HS-27A (cell line): ENCODE measurements around the gene SPINT2.

Experiments used
- DNase-seq: peaks from one replicate; pipeline ENCODE4 v3.0.0-alpha.2; 2012; ENCODE audit warnings: low read depth, missing footprints

SPINT2 gene

DNA sequence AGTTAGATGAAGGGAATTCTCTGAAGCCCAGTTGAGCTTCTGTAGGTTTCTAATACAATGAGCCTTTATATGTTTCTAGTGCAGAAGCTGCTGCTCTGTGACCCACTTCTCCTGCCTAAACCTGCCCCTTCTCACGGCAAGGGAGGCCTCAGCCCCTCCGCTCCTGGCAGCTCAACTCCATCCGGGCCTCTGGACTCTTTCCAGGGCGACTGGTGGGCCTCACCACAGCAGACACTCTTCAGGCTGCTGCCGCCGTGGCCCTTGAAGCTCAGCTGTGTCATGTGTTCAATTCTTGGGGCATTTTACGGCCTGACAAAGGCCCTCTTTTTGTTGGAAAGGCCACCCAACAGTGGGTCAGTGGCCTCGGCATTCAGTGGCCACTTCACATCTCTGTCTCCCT lies 29.7 kb downstream of the SPINT2 start:
- DNase-seq = no peak

DNA sequence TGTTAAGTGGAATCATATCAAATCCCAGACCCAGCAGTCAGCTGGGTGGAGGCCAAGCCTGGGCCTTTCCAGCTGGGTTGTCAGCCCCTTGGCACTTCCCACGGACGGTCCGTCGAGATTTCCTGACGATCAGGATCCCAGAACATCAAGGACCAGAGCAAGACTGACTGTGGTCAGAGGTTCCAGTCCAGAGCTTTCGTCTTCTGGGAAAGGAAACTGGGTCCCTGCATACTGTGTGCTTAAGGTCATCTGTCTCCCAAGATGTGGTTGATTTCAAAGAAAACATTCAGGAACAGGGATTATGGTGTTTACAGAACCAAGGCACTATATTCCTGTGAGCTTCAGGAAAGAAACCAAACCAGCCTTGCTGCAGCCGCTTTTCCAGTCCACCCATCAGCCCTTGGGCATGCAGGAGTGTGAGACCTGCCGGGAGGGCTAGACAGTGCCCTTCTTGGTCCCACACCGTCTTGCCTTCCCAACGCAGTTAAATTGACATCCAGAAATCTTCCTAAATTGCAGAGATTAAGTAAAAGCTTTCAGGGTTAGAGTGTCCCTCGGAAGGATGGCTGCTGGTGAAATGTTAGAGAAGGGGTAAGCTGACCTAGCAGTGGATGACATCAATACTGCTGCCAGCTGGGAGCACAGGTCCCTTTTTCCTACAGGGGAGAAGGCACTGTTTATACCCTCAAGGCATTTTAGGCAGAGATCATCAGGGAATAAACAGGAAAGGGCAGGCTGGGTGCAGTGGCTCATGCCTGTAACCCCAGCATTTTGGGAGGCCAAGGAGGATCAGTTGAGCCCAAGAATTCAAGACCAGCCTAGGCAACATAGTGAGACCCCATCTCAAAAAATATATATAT lies 34.7 kb downstream of the SPINT2 start:
- no peak for DNase-seq

DNA sequence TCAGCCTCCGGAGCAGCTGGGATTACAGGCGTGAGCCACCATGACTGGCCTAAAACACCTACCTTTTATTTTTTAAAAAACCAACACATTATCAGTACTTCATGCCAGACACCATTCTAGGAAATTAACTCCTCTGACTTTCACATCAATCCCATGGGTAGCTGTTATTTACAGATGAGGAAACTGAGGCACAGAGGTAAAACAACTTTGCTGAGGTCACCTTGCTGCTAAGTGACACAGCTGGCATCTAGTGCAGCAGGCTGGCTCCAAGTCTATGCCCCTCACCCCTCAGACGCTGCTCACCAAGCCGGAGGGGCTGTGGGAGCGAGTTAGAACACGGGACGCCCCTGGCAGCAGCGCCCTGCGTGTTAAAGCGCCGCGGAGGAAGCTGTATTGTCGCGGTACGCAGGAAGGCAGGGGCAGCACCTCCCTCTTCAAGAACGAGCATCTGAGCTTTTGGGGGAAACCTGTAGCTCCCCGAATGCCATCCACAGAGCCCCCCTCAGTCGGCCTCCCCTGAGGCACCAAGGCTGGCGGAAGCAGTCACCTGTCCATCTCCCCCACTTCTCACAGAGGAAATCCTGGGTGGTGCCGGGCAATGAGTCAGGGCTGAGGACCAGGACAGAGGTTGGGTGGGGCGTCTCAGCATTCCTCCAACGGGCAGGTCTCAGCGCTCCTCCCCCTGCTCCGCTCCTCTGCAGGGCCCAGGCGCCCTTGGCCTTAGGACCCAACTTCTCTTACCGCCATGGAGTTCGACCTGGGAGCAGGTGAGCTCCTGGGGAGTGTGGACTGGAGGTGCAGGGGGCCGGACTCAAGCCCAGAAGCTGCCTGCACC lies 39.4 kb downstream of the SPINT2 start, which contains the start of gene C19orf33:
Gene C19orf33 (plus strand): TSS at position 735 of the 835 bp plus-strand sequence. CDS start 11 bp downstream, at position 746.
- no peak for DNase-seq

DNA sequence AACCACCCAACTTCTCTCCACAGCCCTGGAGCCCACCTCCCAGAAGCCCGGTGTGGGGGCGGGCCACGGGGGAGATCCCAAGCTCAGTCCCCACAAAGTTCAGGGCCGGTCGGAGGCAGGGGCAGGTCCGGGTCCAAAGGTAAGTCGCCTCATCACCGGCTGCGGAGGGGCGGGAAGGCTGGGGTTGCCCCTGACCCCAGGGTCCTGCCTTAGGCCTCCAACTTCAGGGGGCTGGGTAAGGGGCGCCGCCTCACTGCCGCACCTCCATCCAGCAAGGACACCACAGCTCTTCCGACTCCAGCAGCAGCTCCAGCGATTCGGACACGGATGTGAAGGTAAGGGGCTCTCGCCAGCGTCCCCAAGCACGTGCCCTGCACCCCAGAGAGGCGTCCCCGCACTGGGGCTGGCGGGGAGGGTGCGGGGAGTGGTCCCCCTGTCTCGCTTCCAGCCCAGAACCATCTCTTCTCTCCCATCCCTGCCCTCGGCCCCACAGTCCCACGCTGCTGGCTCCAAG lies 40.0 kb downstream of the SPINT2 start:
- DNase-seq = no peak

DNA sequence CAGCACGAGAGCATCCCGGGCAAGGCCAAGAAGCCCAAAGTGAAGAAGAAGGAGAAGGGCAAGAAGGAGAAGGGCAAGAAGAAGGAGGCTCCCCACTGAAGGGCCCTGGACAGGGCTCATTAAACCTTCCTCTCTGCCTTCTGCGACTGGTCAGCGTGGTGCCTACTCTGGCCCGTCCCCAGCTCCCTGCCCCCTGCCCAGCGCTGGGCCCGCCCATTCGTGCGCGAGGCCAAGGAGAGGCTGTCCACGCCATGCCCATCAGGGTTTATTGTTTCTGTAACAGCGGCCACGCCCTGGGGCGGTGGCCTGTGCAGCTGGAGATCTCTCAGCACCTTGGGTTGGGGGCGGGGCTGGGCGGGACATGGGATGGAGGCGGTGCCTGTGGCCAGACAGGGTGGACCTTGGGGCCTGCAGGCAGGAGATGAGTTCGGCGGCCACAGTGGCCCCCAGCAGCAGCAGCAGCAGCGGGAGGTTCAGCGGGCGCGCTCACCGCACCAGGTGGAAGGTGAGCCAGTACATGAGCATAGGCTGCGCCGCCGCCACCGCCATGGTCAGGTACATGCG lies 40.6 kb downstream of the SPINT2 start:
- no peak for DNase-seq

DNA sequence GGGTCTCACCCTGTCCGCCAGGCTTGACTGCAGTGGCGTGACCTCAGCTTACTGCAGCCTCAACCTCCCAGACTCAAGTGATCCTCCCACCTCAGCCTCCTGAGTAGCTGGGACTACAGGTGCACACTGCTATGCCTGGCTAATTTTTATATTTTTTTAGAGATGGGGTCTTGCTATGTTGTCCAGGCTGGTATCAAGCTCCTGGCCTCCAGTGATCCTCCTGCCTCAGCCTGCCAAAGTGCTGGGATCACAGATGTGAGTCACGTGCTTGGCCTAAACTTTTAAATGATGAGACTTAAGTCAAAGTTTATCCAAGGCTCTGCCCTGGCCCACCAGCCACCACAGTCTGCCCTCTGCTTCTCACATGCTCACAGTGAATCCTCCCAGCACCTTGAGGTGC lies 41.9 kb downstream of the SPINT2 start:
- DNase-seq = no peak

DNA sequence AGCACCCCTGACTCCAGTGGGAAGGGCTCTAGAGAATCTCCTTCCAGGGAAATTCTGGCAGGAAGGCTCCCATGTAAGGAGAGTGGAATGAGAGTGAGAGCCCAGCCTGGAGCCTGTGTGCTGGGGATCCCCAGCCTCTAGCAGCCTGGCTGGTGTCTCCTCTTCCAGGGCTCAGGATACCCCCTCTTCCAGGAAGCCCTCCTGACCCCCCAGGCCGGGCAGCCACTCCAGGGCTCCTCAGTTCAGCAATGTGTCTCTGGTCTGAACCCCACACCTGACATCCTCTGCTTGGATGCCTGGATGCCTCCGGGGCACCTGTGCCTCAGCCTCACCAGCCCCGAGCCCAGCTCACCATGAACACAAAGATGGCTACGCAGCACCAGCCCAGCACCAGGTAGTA lies 42.7 kb downstream of the SPINT2 start:
- DNase-seq = no peak

DNA sequence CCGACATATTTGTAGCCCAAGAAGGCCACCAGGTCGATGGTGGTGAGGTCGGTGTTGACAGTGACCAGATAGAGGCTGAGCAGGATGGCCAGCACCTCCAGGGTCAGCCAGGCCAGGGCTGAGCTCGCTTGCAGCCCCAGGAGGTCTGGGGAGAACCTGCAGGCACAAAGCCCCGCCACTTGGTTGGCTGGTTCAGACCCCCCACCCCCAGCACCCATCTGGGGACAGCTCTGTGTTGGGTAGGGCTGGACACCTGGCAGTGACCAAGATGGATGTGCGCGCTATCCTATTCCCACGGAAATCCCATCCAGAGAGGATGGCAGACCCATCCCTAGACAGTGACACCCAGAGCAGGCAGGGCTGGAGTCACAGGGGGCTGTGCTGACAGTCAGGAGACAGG lies 43.2 kb downstream of the SPINT2 start:
- DNase-seq = no peak

DNA sequence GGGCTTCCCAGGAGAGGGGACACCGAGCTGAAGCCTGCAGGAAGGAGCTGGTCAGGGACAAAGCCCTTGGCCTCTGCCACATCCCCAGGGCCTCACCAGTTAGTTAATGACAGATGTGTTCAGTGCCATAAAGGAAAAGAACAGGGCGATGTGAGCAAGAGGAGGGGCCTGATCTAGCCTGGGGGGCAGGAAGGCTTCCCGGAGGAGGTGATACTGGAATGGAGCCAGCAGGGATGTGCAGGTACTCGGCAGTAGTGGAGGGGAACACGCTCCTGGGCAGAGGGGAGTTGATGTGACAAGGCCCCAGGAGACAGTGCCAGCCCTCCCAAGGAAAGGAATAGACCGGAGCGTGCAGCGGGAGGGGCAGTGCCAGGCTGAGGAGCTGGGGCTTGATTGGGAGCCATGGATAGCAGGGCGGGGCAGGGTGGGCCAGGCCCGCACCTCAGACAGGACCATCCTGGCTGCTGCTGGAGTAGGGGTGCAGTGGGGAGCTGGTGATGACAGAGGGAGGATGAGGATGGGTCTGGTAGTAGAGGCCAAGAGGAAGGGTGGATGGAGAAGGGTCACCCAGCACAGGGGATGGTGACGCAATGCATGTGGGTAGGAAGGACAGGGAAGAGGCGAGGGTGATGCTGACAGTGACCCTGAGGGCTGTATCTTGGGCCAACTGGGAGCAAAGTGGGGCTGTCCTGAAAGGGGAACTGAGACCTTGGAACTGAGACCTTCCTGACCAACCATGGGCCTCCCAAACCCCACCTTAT lies 43.8 kb downstream of the SPINT2 start:
- no peak for DNase-seq

DNA sequence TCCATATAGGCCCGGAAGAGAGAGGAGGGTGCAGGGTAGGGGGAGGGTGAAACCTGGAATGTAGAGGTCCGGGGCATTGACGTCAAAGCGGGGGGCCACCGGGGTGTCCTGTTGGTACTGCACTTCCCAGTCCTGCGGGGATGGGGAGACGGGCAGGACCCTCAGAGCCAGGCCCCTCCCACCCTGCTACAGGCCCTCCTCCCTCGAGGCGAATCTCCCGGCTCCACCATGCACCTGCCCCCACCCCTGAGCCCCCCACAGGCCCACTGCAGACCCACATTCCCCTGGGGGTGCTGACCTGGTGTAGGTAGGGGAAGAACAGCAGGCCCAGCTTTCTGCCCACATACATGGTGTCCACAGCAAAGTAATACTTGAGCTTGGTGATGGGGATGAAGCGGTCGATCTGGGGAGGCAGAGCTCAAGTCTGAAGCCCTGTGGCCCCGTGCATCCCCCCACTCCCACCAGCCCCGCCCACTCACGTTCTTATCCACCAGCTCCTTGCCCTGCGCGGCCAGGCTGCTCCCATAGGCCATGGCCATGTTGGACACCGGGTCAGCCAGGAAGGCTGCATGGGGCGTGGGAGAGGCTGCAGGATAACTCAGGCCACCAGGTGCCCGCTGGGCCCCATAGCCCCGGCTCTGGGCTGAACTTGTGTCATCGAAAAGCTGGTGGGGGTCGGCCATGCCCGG lies 44.7 kb downstream of the SPINT2 start:
- DNase-seq = no peak

DNA sequence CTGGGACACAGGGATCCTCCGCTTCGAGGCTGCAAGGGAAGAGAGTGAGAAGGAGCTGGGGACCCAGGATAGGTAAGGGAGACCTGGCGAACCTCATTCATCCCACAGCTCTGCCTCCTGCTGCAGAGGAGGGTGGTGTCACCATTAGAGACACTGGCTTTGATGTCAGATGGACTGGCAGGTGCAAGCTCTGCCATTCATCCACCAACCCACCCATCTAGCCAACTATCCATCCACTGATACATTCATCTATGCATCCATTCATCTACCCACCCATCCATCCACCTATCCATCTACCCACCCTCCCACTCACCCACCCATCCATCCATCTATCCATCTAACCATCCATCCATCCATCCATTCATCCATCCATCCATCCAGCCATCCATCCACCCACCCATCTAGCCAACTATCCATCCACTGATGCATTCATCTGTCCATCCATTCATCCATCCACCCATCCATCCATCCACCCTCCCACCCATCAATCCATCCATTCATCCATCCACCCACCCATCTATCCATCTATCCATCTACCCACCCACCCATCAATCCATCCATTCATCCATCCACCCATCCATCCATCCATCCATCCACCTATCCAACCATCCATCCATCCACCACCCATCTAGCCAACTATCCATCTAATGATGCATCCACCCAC lies 45.4 kb downstream of the SPINT2 start:
- DNase-seq = no peak

DNA sequence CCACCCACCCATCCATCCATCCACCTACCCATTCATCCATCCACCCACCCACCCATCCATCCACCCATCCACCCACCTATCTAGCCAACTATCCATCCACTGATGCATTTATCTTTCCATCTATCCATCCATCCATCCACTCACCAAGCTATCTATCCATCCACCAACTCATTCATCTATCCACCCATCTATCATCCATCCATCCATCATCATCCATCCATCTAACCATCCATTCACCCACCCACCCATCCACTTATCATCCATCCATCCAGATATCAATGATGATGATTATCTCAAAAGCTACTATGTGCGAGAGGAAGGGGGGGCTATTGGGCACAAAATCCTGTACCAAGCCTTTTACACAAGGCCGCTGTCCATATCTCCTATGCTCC lies 45.9 kb downstream of the SPINT2 start:
- no peak for DNase-seq

DNA sequence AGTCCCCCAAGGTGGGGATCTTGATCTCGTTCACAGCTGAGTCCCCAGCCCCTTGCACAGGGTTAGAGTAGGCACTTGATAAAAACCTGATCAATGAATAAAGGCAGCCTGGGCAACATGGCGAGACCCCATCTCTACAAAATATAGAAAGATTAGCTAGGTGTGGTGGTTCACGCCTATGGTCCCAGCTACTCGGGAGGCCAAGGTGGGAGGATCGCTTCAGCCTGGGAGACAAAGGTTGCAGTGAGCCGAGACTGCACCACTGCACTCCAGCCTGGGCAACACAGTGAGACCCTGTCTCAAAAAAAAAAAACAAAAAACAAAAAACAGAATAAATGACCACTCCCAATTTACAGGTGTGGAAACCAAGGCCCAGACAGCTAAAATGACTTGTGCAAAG lies 46.6 kb downstream of the SPINT2 start:
- DNase-seq = no peak

DNA sequence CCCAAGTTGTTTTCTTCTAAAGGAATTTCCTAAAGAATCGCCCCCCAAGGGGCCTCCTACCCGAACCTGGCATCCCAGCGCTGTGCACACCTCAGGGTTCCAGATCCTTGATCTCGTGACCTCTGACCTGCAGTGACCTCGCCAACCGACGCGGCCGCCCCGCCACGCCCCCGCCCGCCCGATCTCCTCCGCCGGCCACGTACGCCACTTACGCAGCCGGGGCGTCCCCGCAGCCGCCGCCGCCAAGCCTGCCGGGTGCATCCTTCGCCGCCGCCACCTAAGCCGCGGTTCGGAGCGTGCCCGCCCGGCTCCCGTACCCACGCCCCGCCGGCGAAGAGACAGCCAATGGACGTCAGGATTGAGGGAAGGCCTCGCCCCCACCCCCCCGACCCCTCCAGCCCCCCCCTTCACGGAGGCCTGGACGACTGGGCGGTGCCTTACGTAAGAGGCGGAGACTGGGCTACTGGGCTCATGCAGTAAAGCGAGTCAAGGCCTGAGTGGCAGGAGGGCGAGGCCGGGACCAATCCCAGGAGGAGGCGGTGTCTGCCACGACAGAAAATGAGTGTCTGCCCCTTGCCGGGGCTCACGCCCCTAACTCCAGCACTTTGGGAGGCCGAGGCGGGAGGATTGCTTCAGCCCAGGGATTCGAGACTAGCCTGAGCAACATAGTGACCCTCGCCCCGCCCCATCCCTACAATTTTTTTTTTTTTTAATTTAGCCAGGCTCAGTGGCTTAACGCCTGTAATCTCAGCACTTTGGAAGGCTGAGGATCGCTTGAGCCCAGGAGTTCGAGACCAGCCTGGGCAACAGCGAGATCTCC lies 51.5 kb downstream of the SPINT2 start, which contains the start of gene YIF1B:
Gene YIF1B (minus strand): TSS at position 291 of the 820 bp plus-strand sequence. CDS start 30 bp downstream, at position 261.
- peak; percentile 97 for DNase-seq

DNA sequence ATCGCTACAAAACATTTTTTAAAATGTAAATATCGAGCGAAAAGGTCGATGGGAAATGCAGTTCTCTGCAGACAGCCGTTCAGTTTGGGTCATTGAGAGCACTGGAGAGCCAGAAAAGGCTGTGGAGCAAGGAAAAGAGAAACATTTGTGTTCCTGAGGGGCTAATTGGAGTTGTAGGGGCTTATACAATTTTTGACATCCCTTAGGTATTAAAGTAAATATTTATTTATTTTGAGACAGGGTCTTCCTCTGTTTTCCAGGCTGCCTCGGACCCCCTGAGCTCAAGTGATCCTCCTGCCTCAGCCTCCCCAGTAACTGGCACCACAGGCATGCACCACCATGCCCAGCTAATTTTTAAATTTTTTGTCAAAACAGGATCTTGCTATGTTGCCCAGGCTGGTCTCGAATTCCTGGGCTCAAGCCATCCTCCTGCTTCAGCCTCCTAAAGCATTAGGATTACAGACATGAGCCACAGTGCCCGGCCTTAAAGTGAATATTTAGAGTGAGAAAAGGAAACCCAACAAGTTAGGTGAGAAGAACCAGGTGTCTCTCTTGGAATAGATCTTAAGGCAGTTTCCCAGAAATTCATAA lies 52.2 kb downstream of the SPINT2 start:
- DNase-seq = no peak

DNA sequence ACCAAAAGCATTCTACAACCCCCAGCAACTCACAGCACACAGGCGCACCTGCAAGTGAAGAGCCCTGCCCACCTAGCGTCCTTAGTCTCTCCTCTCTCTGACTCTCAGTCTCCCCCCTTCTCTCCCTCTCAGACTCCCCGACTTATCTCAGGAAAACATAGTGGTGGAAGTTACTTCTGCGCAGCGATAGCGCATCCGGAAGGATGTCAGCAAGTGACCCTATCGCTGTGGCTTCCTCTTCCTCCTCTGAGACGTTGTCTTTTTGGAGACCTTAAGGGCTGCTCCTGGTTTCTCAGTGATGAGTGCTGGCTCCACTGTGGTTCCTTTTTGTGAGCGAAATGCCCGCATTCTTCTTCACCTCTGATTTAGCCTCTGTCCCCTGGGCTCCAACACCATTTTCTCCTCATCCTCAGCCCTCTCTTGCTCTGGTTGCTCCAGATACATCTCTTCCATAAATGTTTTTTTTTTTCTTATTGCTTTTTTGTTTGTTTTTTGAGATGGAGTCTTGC lies 52.8 kb downstream of the SPINT2 start:
- no peak for DNase-seq

DNA sequence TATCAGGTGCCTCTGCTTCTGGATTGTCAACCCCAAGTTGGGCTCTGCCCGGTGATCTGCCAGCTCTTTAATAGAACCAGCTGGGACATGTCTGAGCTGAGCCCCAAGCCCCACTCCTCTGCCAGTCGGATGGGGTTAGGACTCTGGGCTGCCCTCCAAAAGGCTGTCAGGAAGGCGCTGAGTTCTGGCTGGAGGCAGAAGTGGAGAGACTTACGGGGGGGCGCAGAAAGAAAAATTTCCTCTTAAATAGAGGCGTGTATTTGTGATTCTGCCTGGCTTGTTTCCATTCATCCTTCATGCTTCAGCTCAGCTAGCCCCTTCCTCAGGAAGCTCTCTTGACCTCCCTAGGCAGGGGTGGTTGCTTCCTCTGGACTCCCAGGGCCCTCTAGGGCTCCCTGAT lies 54.3 kb downstream of the SPINT2 start:
- DNase-seq = no peak

DNA sequence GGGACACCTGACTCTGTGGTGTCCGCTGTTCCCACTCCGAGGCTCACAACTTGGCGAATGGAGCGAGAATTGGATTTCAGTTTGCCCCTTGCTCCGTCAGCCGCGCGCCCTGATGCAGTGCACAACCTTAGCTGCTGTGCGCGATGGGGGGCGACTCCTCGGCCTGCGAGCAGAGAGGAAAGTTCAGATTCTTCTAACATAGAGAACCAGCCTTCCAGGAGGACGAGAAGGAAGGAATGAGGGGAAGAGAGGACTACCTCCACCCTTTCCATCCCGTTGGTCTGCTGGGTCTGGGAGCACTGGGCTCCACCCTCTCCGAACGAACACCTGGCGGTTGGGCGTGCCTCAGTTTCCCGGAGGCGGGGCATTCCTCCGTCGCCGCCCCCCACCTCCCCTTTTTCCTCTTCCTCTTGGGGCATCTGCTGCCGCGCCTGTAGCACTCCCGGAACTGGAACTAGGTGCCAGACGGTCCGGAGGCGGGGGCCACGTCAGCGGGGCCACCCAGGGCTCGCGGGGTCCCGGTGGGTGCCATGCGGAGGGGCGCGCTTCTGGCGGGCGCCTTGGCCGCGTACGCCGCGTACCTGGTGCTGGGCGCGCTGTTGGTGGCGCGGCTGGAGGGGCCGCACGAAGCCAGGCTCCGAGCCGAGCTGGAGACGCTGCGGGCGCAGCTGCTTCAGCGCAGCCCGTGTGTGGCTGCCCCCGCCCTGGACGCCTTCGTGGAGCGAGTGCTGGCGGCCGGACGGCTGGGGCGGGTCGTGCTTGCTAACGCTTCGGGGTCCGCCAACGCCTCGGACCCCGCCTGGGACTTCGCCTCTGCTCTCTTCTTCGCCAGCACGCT lies 55.3 kb downstream of the SPINT2 start, which contains the start of gene KCNK6:
Gene KCNK6 (plus strand): TSS at position 425 of the 838 bp plus-strand sequence. CDS start 106 bp downstream, at position 531.
- no peak for DNase-seq
